ENCODE measurements around the gene CPTP. TPM values are rescaled to one million over a fixed set of nuclear protein-coding genes. Genes with fewer than 3 reads are reported as not detected.

CPTP gene
- total and polyA plus RNA-seq, 2 of the 13 experiments (the other 11 are each of a cell fraction or from before 2014, with no cell fraction given), result 5.5 to 9.3 TPM

DNA sequence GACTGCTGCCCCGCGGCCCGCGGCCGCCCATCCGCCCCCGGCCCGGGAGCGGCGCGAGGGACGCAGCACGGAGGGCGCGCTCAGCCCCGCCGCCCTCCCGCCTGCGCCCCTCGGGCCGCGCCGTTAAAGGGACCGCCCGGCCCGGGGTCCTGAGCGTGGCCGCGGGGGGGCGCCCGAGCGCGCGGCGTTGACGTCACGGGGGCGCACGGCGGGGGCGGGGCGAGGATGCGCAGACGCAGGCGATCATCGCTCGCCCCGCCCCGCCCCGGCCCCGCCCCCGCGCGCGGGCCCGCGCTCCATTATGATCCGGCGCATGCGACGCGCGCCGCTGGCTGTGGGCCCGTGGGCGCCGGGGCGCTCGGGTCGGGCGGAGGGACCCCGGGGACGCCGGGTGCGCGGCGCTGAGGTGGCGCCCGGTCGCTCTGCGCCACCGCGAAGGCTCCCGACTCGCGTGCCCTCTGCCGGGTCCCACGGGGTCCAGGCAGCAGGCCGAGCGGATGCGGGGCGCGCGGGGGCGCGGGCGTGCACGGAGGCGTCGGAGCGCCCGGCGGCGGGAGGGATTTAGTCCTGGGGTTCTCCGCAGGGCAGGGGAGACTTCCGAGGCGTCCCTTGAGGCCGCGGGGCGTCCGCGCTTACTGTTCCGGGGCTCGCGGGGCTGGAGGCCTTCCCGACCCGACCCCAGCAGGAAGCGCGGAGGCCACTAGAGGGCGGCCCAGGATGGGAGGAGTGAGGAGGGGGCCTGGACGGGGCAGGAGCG lies 24.8 kb downstream of the CPTP start, which contains the start of gene DVL1 (continued):
- TF ChIP-seq, protein P1, sequence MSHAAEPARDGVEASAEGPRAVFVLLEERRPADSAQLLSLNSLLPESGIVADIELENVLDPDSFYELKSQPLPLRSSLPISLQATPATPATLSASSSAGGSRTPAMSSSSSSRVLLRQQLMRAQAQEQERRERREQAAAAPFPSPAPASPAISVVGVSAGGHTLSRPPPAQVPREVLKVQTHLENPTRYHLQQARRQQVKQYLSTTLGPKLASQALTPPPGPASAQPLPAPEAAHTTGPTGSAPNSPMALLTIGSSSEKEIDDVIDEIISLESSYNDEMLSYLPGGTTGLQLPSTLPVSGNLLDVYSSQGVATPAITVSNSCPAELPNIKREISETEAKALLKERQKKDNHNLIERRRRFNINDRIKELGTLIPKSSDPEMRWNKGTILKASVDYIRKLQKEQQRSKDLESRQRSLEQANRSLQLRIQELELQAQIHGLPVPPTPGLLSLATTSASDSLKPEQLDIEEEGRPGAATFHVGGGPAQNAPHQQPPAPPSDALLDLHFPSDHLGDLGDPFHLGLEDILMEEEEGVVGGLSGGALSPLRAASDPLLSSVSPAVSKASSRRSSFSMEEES (CRISPR knock-in tag; IDR thresholded peaks at IDR 0.05), result no peak
- TF ChIP-seq, protein P2, sequence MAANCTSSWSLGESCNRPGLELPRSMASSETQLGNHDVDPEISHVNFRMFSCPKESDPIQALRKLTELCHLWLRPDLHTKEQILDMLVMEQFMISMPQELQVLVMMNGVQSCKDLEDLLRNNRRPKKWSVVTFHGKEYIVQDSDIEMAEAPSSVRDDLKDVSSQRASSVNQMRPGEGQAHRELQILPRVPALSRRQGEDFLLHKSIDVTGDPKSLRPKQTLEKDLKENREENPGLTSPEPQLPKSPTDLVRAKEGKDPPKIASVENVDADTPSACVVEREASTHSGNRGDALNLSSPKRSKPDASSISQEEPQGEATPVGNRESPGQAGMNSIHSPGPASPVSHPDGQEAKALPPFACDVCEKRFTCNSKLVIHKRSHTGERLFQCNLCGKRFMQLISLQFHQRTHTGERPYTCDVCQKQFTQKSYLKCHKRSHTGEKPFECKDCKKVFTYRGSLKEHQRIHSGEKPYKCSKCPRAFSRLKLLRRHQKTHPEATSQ (CRISPR knock-in tag; IDR thresholded peaks at IDR 0.05; ENCODE audit: borderline replicate concordance), result no peak
- TF ChIP-seq, protein P3, sequence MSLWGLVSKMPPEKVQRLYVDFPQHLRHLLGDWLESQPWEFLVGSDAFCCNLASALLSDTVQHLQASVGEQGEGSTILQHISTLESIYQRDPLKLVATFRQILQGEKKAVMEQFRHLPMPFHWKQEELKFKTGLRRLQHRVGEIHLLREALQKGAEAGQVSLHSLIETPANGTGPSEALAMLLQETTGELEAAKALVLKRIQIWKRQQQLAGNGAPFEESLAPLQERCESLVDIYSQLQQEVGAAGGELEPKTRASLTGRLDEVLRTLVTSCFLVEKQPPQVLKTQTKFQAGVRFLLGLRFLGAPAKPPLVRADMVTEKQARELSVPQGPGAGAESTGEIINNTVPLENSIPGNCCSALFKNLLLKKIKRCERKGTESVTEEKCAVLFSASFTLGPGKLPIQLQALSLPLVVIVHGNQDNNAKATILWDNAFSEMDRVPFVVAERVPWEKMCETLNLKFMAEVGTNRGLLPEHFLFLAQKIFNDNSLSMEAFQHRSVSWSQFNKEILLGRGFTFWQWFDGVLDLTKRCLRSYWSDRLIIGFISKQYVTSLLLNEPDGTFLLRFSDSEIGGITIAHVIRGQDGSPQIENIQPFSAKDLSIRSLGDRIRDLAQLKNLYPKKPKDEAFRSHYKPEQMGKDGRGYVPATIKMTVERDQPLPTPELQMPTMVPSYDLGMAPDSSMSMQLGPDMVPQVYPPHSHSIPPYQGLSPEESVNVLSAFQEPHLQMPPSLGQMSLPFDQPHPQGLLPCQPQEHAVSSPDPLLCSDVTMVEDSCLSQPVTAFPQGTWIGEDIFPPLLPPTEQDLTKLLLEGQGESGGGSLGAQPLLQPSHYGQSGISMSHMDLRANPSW (CRISPR knock-in tag; IDR thresholded peaks at IDR 0.05; ENCODE audit: borderline replicate concordance), result no peak
- TF ChIP-seq SOX13 (IDR thresholded peaks at IDR 0.05) (no peak), SOX13 (CRISPR knock-in tag; conservative IDR thresholded peaks at IDR 0.05 in 1 of 2, IDR thresholded peaks at IDR 0.05 in 1 of 2) (no peak), ZNF605 (CRISPR knock-in tag; IDR thresholded peaks at IDR 0.05) (no peak), ZNF557 (CRISPR knock-in tag; IDR thresholded peaks at IDR 0.05) (no peak), ZNF230 (CRISPR knock-in tag; IDR thresholded peaks at IDR 0.05) (no peak), ZBTB38 (CRISPR knock-in tag; IDR thresholded peaks at IDR 0.05) (peak; percentile 21; the same call in 1 of the 2 replicates), ZNF614 (CRISPR knock-in tag; IDR thresholded peaks at IDR 0.05; ENCODE audit: borderline replicate concordance) (no peak)
- TF ChIP-seq, protein P4, sequence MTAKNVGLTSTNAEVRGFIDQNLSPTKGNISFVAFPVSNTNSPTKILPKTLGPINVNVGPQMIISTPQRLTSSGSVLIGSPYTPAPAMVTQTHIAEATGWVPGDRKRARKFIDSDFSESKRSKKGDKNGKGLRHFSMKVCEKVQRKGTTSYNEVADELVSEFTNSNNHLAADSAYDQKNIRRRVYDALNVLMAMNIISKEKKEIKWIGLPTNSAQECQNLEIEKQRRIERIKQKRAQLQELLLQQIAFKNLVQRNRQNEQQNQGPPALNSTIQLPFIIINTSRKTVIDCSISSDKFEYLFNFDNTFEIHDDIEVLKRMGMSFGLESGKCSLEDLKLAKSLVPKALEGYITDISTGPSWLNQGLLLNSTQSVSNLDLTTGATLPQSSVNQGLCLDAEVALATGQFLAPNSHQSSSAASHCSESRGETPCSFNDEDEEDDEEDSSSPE (CRISPR knock-in tag; IDR thresholded peaks at IDR 0.05), result no peak
- TF ChIP-seq, protein P5, sequence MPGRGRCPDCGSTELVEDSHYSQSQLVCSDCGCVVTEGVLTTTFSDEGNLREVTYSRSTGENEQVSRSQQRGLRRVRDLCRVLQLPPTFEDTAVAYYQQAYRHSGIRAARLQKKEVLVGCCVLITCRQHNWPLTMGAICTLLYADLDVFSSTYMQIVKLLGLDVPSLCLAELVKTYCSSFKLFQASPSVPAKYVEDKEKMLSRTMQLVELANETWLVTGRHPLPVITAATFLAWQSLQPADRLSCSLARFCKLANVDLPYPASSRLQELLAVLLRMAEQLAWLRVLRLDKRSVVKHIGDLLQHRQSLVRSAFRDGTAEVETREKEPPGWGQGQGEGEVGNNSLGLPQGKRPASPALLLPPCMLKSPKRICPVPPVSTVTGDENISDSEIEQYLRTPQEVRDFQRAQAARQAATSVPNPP (CRISPR knock-in tag; IDR thresholded peaks at IDR 0.05), result no peak
